A204.1 (cell line): ENCODE data around the gene EXOC3L2.

Experiments used
- FAIRE-seq: peaks from 2 replicates; lab custom pipeline; 2012; peaks lifted over from hg19 to GRCh38; lab: Jason Lieb, UNC

The EXOC3L2 gene

GRCh38 chr19:45255611-45256157 is 10.5 kb upstream of the EXOC3L2 start:
- no peak for FAIRE-seq

GRCh38 chr19:45254044-45254531 is 8.9 kb upstream of the EXOC3L2 start:
- FAIRE-seq: no peak

- no peak for FAIRE-seq
Observed at GRCh38 chr19:45253396-45254027, 8.3 kb upstream of the EXOC3L2 start.

GRCh38 chr19:45251452-45252354 is 6.5 kb upstream of the EXOC3L2 start:
- FAIRE-seq: no peak

GRCh38 chr19:45250832-45251451 is 5.7 kb upstream of the EXOC3L2 start, which contains the start of gene MARK4:
TSS of gene MARK4 (plus strand) at chr19:45251271. CDS start at chr19:45251589, 318 bp downstream.
- FAIRE-seq: no peak

- no peak for FAIRE-seq
Observed at GRCh38 chr19:45250216-45250831, 5.1 kb upstream of the EXOC3L2 start.

- no peak for FAIRE-seq
Observed at GRCh38 chr19:45249261-45250033, 4.2 kb upstream of the EXOC3L2 start.

- FAIRE-seq: no peak
Observed at GRCh38 chr19:45247136-45247535, 1.9 kb upstream of the EXOC3L2 start.

- no peak for FAIRE-seq
Observed at GRCh38 chr19:45245826-45246225, 619 bp upstream of the EXOC3L2 start.

GRCh38 chr19:45244133-45244794 is 943 bp downstream of the EXOC3L2 start:
- FAIRE-seq: no peak

GRCh38 chr19:45243144-45243732 is 2.0 kb downstream of the EXOC3L2 start:
- no peak for FAIRE-seq

- no peak for FAIRE-seq
Observed at GRCh38 chr19:45238556-45238955, 6.7 kb downstream of the EXOC3L2 start.

- FAIRE-seq: no peak
Observed at GRCh38 chr19:45235485-45235884, 9.7 kb downstream of the EXOC3L2 start.

- no peak for FAIRE-seq
Observed at GRCh38 chr19:45234089-45234869, 10.9 kb downstream of the EXOC3L2 start.

GRCh38 chr19:45231891-45232290 is 13.3 kb downstream of the EXOC3L2 start:
- FAIRE-seq: no peak

GRCh38 chr19:45229056-45229455 is 16.2 kb downstream of the EXOC3L2 start:
- FAIRE-seq: peak; percentile 99

GRCh38 chr19:45224645-45225044 is 20.6 kb downstream of the EXOC3L2 start:
- FAIRE-seq: no peak

GRCh38 chr19:45223879-45224278 is 21.3 kb downstream of the EXOC3L2 start:
- FAIRE-seq: no peak

GRCh38 chr19:45222724-45223123 is 22.5 kb downstream of the EXOC3L2 start:
- FAIRE-seq: no peak
